ENCODE measurements around the gene ELF1. TPM values are rescaled to one million over a fixed set of nuclear protein-coding genes. Genes with fewer than 3 reads are reported as not detected.

ELF1 gene
- polyA plus RNA-seq, 1 of the 3 experiments (the other 2 are of a cell fraction): 11.1 TPM

- no peak overlapping the region for H3K9ac ChIP-seq
- POLR2A ChIA-PET: no interaction called here
- H2AFZ ChIP-seq (ENCODE audit: low read depth): no peak overlapping the region
- H3F3A ChIP-seq (replicated peaks; ENCODE audit: insufficient read depth): peaks cover 10% of the 10 kb centered on the region
- no peak for DNase-seq
- H3K27me3 ChIP-seq (ENCODE audit: insufficient read depth): no peaks in the 10 kb centered on the region
- no peaks in the 10 kb centered on the region; the same call in 1 of the 2 replicates for H3K9me2 ChIP-seq
- H4K20me1 ChIP-seq (ENCODE audit: insufficient read depth): no peaks in the 10 kb centered on the region; the same call in 1 of the 2 replicates
- H3K36me3 ChIP-seq (replicated peaks in 1 of 2; ENCODE audit: control insufficient read depth in 1 of 2, insufficient read depth in 2 of 2, low read length in 1 of 2): no peaks in the 10 kb centered on the region
- no peak overlapping the region for H3K4me3 ChIP-seq (ENCODE audit: low read depth in 2 of 2, low read length in 1 of 2)
- CTCF ChIA-PET: interaction anchor here (0.7 to 0.9 kb wide), 2 partner anchors 10 to 84 kb away, joined by 3 read pairs; no protein-coding TSS in a partner anchor
- TF ChIP-seq EZH2phosphoT487 (IDR thresholded peaks at IDR 0.05; ENCODE audit: borderline replicate concordance, low read depth) (no peak), TEAD4 (IDR thresholded peaks at IDR 0.05; ENCODE audit: borderline replicate concordance, insufficient read depth) (no peak), GABPA (IDR thresholded peaks at IDR 0.05; ENCODE audit: low read depth) (no peak), TCF12 (IDR thresholded peaks at IDR 0.05) (no peak), IRF3 (IDR thresholded peaks at IDR 0.05; ENCODE audit: low read depth, low read length) (no peak), MAX (IDR thresholded peaks at IDR 0.05; ENCODE audit: low read depth) (no peak), MXI1 (IDR thresholded peaks at IDR 0.05; ENCODE audit: low read depth, low read length) (no peak)
- no peak overlapping the region for H3K4me2 ChIP-seq
- peaks cover 2 to 17% of the 10 kb centered on the region in 2 experiments; a peak in 3 of 4 replicates for H3K4me1 ChIP-seq (ENCODE audit: control insufficient read depth in 1 of 2, insufficient read depth in 2 of 2, low read depth in 1 of 2, low read length in 1 of 2)
- H3K9me3 ChIP-seq: no peaks in the 10 kb centered on the region; the same call in 1 of the 2 replicates
- peaks cover 43% of the 10 kb centered on the region for H3K79me2 ChIP-seq (ENCODE audit: insufficient read depth)
- no peak overlapping the region for H3K27ac ChIP-seq (ENCODE audit: low read depth in 2 of 2, low read length in 1 of 2)
These were observed 13.4 kb downstream of the ELF1 start for GRCh38 chr13:41005704-41006103.

- peaks cover 49% of the 10 kb centered on the region for H3K79me2 ChIP-seq (ENCODE audit: insufficient read depth)
- DNase-seq: no peak
- H3F3A ChIP-seq (replicated peaks; ENCODE audit: insufficient read depth): peaks cover 10% of the 10 kb centered on the region
- WGBS (ENCODE audit: low lambda C conversion rate): 71% methylated on average over 4 of the region's 4 CpGs
- no peaks in the 10 kb centered on the region for H3K27me3 ChIP-seq (ENCODE audit: insufficient read depth)
- no peak overlapping the region for H3K9ac ChIP-seq
- no peak overlapping the region for H2AFZ ChIP-seq (ENCODE audit: low read depth)
- H4K20me1 ChIP-seq (ENCODE audit: insufficient read depth): no peaks in the 10 kb centered on the region; the same call in 1 of the 2 replicates
- CTCF ChIA-PET: interaction anchor here (0.6 to 0.9 kb wide), 2 partner anchors 10 to 12 kb away, joined by 3 read pairs; no protein-coding TSS in a partner anchor
- H3K4me2 ChIP-seq: peak overlapping the region; percentile 55
- no peak overlapping the region for H3K4me3 ChIP-seq (ENCODE audit: low read depth in 2 of 2, low read length in 1 of 2)
- H3K36me3 ChIP-seq (replicated peaks in 1 of 2; ENCODE audit: control insufficient read depth in 1 of 2, insufficient read depth in 2 of 2, low read length in 1 of 2): no peaks in the 10 kb centered on the region
- H3K27ac ChIP-seq (ENCODE audit: low read depth in 2 of 2, low read length in 1 of 2): no peak overlapping the region; a peak in 1 of 4 replicates
- peaks cover 2 to 17% of the 10 kb centered on the region in 2 experiments; a peak in 3 of 4 replicates for H3K4me1 ChIP-seq (ENCODE audit: control insufficient read depth in 1 of 2, insufficient read depth in 2 of 2, low read depth in 1 of 2, low read length in 1 of 2)
- POLR2A ChIA-PET: no interaction called here
- no peaks in the 10 kb centered on the region; the same call in 1 of the 2 replicates for H3K9me2 ChIP-seq
- H3K9me3 ChIP-seq: no peaks in the 10 kb centered on the region; the same call in 1 of the 2 replicates
- TF ChIP-seq USF1 (IDR thresholded peaks at IDR 0.05; ENCODE audit: borderline replicate concordance, low read depth) (no peak), RFX5 (IDR thresholded peaks at IDR 0.05; ENCODE audit: low read length) (no peak), SIN3A (IDR thresholded peaks at IDR 0.05; ENCODE audit: borderline replicate concordance, low read depth, low read length) (no peak), IRF3 (IDR thresholded peaks at IDR 0.05; ENCODE audit: low read depth, low read length) (no peak), RXRA (IDR thresholded peaks at IDR 0.05; ENCODE audit: borderline replicate concordance, low read depth) (no peak)
These were observed 14.0 kb downstream of the ELF1 start for GRCh38 chr13:41004875-41005693.

Measured in SK-N-SH (cell line).